T follicular helper cell (primary cell): ENCODE results near the gene TBXAS1.

Experiments used
- DNase-seq: peaks from one replicate; pipeline ENCODE4 v3.0.0-alpha.2; 2020; ENCODE audit warnings: low read depth

TBXAS1 gene

GRCh38 chr7:139948587-139949335 is 119.7 kb downstream of the TBXAS1 start:
- DNase-seq, result no peak

GRCh38 chr7:139949629-139950028 is 120.6 kb downstream of the TBXAS1 start:
- DNase-seq, result no peak

GRCh38 chr7:139950881-139951525 is 121.9 kb downstream of the TBXAS1 start:
- no peak for DNase-seq

- DNase-seq, result no peak
These were observed 124.2 kb downstream of the TBXAS1 start for GRCh38 chr7:139953229-139953628.

- DNase-seq, result no peak
These were observed 126.2 kb downstream of the TBXAS1 start for GRCh38 chr7:139955109-139955820.

GRCh38 chr7:139958599-139959284 is 129.7 kb downstream of the TBXAS1 start:
- no peak for DNase-seq

- DNase-seq, result no peak
These were observed 130.2 kb downstream of the TBXAS1 start for GRCh38 chr7:139959285-139959628.

- DNase-seq, result no peak
These were observed 130.7 kb downstream of the TBXAS1 start for GRCh38 chr7:139959718-139960117.

- no peak for DNase-seq
These were observed 131.1 kb downstream of the TBXAS1 start for GRCh38 chr7:139960157-139960556.

GRCh38 chr7:139965942-139966628 is 137.0 kb downstream of the TBXAS1 start:
- DNase-seq, result no peak

GRCh38 chr7:139966949-139967348 is 137.9 kb downstream of the TBXAS1 start:
- no peak for DNase-seq

- DNase-seq, result no peak
These were observed 139.9 kb downstream of the TBXAS1 start for GRCh38 chr7:139968931-139969330.

GRCh38 chr7:139972029-139972428 is 143.0 kb downstream of the TBXAS1 start:
- no peak for DNase-seq

GRCh38 chr7:139973101-139974050 is 144.3 kb downstream of the TBXAS1 start:
- DNase-seq, result no peak

- no peak for DNase-seq
These were observed 145.2 kb downstream of the TBXAS1 start for GRCh38 chr7:139974179-139974811.

GRCh38 chr7:139976055-139976837 is 147.2 kb downstream of the TBXAS1 start:
- no peak for DNase-seq

- DNase-seq, result no peak
These were observed 148.0 kb downstream of the TBXAS1 start for GRCh38 chr7:139976838-139977656.

GRCh38 chr7:139981511-139981895 is 152.4 kb downstream of the TBXAS1 start:
- no peak for DNase-seq
